MM.1S (cell line): ENCODE results near the gene ADARB2.

Source experiments
- DNase-seq: peaks from one replicate; pipeline ENCODE4 v3.0.0-alpha.2; 2015
- H2AFZ ChIP-seq: fragments of 300-600 bp; sonication (generic); 2 replicates; pipeline ENCODE4 v1.6.0; 2016; ENCODE audit warnings: antibody characterized with exemption, low read length
- H3F3A ChIP-seq: fragments of 300-600 bp; sonication (generic); 2 replicates; pipeline ENCODE4 v1.6.1; 2016; ENCODE audit warnings: mild to moderate bottlenecking, antibody characterized with exemption, low read length, moderate library complexity, mixed read lengths; ENCODE audit not compliant: insufficient read depth
- H3K27ac ChIP-seq: fragments of 300-600 bp; sonication (generic); 2 replicates; pipeline ENCODE4 v1.5.1; 2016; ENCODE audit warnings: mild to moderate bottlenecking, low read length
- H3K27me3 ChIP-seq: fragments of 300-600 bp; sonication (generic); replicated peaks from 2 replicates; pipeline ENCODE4 v1.6.0; 2016; ENCODE audit warnings: low read length; ENCODE audit not compliant: insufficient read depth
- H3K36me3 ChIP-seq: fragments of 300-600 bp; sonication (generic); replicated peaks from 2 replicates; pipeline ENCODE4 v1.6.1; 2016; ENCODE audit warnings: mild to moderate bottlenecking, low read length, mixed read lengths; ENCODE audit not compliant: insufficient read depth
- H3K4me1 ChIP-seq: fragments of 300-600 bp; sonication (generic); 2 replicates; pipeline ENCODE4 v1.6.1; 2016; ENCODE audit warnings: low read length, mixed read lengths
- H3K4me2 ChIP-seq: fragments of 300-600 bp; sonication (generic); 2 replicates; pipeline ENCODE4 v1.6.0; 2016; ENCODE audit warnings: low read depth, low read length
- H3K4me3 ChIP-seq: fragments of 300-600 bp; sonication (generic); 2 replicates; pipeline ENCODE4 v1.5.1; 2016; ENCODE audit warnings: low read length, mixed read lengths
- H3K79me2 ChIP-seq: fragments of 300-600 bp; sonication (generic); 2 replicates; pipeline ENCODE4 v1.6.1; 2016; ENCODE audit warnings: mixed run types, low read length, mixed read lengths
- H3K9ac ChIP-seq: fragments of 300-600 bp; sonication (generic); 2 replicates; pipeline ENCODE4 v1.6.1; 2016; ENCODE audit warnings: low read length, mixed read lengths
- H3K9me2 ChIP-seq: fragments of 300-600 bp; sonication (generic); replicated peaks from 2 replicates; pipeline ENCODE4 v1.6.1; 2016; ENCODE audit warnings: mild to moderate bottlenecking, low read length, mixed read lengths; ENCODE audit not compliant: insufficient read depth
- H3K9me3 ChIP-seq: fragments of 300-600 bp; sonication (generic); replicated peaks from 2 replicates; pipeline ENCODE4 v1.6.1; 2016; ENCODE audit warnings: mild to moderate bottlenecking, low read length, mixed read lengths; ENCODE audit not compliant: insufficient read depth
- H4K20me1 ChIP-seq: fragments of 300-600 bp; sonication (generic); 2 replicates; pipeline ENCODE4 v1.6.1; 2016; ENCODE audit warnings: mild to moderate bottlenecking, low read length, moderate library complexity, mixed read lengths; ENCODE audit not compliant: insufficient read depth
- CTCF ChIP-seq: fragments of 300-600 bp; sonication (generic); IDR thresholded peaks from 2 replicates; pipeline ENCODE4 v1.5.1; 2016; ENCODE audit warnings: antibody characterized with exemption, low read length, mixed read lengths
- EZH2 ChIP-seq: fragments of 300-600 bp; sonication (generic); optimal IDR thresholded peaks from 2 replicates; pipeline ENCODE3; 2017; ENCODE audit warnings: low read depth, mild to moderate bottlenecking, antibody characterized with exemption, low read length, mixed read lengths
- EZH2phosphoT487 ChIP-seq: fragments of 300-600 bp; sonication (generic); IDR thresholded peaks from 2 replicates; pipeline ENCODE4 v1.6.1; 2018; ENCODE audit warnings: antibody characterized with exemption, low read length

The ADARB2 gene

GRCh38 chr10:1544929-1545328 is 192.4 kb downstream of the ADARB2 start:
- TF ChIP-seq CTCF: no peak
- no peak for TF ChIP-seq EZH2
- TF ChIP-seq EZH2phosphoT487: no peak
- H3K9ac ChIP-seq: no peak overlapping the region
- no peaks in the 10 kb centered on the region for H4K20me1 ChIP-seq
- no peaks in the 10 kb centered on the region for H3K4me1 ChIP-seq
- no peaks in the 10 kb centered on the region for H3K9me2 ChIP-seq
- H3K27me3 ChIP-seq: no peaks in the 10 kb centered on the region
- DNase-seq: no peak
- no peaks in the 10 kb centered on the region for H3K9me3 ChIP-seq
- no peak overlapping the region for H3K4me3 ChIP-seq
- H3K27ac ChIP-seq: no peak overlapping the region
- no peaks in the 10 kb centered on the region for H3K36me3 ChIP-seq
- no peak overlapping the region for H2AFZ ChIP-seq
- no peaks in the 10 kb centered on the region for H3F3A ChIP-seq
- no peaks in the 10 kb centered on the region for H3K79me2 ChIP-seq
- H3K4me2 ChIP-seq: no peak overlapping the region

GRCh38 chr10:1544209-1544673 is 193.1 kb downstream of the ADARB2 start:
- TF ChIP-seq CTCF (no peak), EZH2phosphoT487 (no peak), EZH2 (no peak)
- no peaks in the 10 kb centered on the region for H3K9me3 ChIP-seq
- no peak overlapping the region for H2AFZ ChIP-seq
- no peaks in the 10 kb centered on the region for H3K9me2 ChIP-seq
- H3K27me3 ChIP-seq: no peaks in the 10 kb centered on the region
- H3K36me3 ChIP-seq: no peaks in the 10 kb centered on the region
- H4K20me1 ChIP-seq: no peaks in the 10 kb centered on the region
- no peaks in the 10 kb centered on the region for H3K4me1 ChIP-seq
- no peak overlapping the region for H3K9ac ChIP-seq
- H3K27ac ChIP-seq: no peak overlapping the region
- DNase-seq: no peak
- no peaks in the 10 kb centered on the region for H3F3A ChIP-seq
- H3K4me3 ChIP-seq: no peak overlapping the region
- H3K79me2 ChIP-seq: no peaks in the 10 kb centered on the region
- H3K4me2 ChIP-seq: no peak overlapping the region

GRCh38 chr10:1543596-1543995 is 193.7 kb downstream of the ADARB2 start:
- no peaks in the 10 kb centered on the region for H3F3A ChIP-seq
- H3K9me2 ChIP-seq: no peaks in the 10 kb centered on the region
- no peaks in the 10 kb centered on the region for H3K27me3 ChIP-seq
- no peak overlapping the region for H3K27ac ChIP-seq
- H3K4me2 ChIP-seq: no peak overlapping the region
- no peaks in the 10 kb centered on the region for H3K36me3 ChIP-seq
- no peak for DNase-seq
- no peak for TF ChIP-seq EZH2phosphoT487
- no peak for TF ChIP-seq CTCF
- TF ChIP-seq EZH2: no peak
- no peaks in the 10 kb centered on the region for H3K9me3 ChIP-seq
- no peak overlapping the region for H3K9ac ChIP-seq
- H3K4me3 ChIP-seq: no peak overlapping the region
- no peaks in the 10 kb centered on the region for H3K4me1 ChIP-seq
- H2AFZ ChIP-seq: no peak overlapping the region
- H4K20me1 ChIP-seq: no peaks in the 10 kb centered on the region
- no peaks in the 10 kb centered on the region for H3K79me2 ChIP-seq
